HepG2 (cell line): ENCODE results near the gene TMED5. TPM values are rescaled to one million over a fixed set of nuclear protein-coding genes. Genes with fewer than 3 reads are reported as not detected.

Experiments
- ATM ChIP-seq: fragments of 450-650 bp; IDR thresholded peaks from 2 replicates; pipeline ENCODE4 v1.7.1; 2017; ENCODE audit warnings: mild to moderate bottlenecking, borderline replicate concordance
- CBX1 ChIP-seq: IDR thresholded peaks from one replicate; pipeline ENCODE4 v1.6.1; 2016; ENCODE audit warnings: antibody characterized with exemption, low read depth
- DPF2 ChIP-seq: sonication (generic); formaldehyde crosslinking; IDR thresholded peaks from 2 replicates; pipeline ENCODE4 v1.4.0; 2020; ENCODE audit warnings: mild to moderate bottlenecking, low read depth, missing genetic modification reagents, borderline replicate concordance
- MED8 ChIP-seq: sonication (generic); formaldehyde crosslinking; IDR thresholded peaks from 2 replicates; pipeline ENCODE4 v1.8.1; 2023; ENCODE audit warnings: mild to moderate bottlenecking, missing genetic modification reagents; ENCODE audit not compliant: insufficient replicate concordance
- TOPORS ChIP-seq: sonication (generic); formaldehyde crosslinking; IDR thresholded peaks from 2 replicates; pipeline ENCODE4 v1.8.0; 2023; ENCODE audit warnings: mild to moderate bottlenecking, missing genetic modification reagents
- U2AF2 ChIP-seq: fragments of 200-400 bp; formaldehyde crosslinking; IDR thresholded peaks from 2 replicates; pipeline ENCODE4 v1.6.1; 2017; ENCODE audit warnings: low read depth, mild to moderate bottlenecking, low read length
- YEATS4 ChIP-seq: sonication (generic); formaldehyde crosslinking; IDR thresholded peaks from 2 replicates; pipeline ENCODE4 v1.4.0; 2020; ENCODE audit warnings: missing genetic modification reagents, borderline replicate concordance
- ZFP90 ChIP-seq: sonication (generic); formaldehyde crosslinking; IDR thresholded peaks from 2 replicates; pipeline ENCODE4 v1.8.0; 2022; ENCODE audit warnings: missing genetic modification reagents, mild to moderate bottlenecking, inconsistent platforms, borderline replicate concordance
- ZNF136 ChIP-seq: sonication (generic); formaldehyde crosslinking; IDR thresholded peaks from 2 replicates; pipeline ENCODE4 v1.8.1; 2022; ENCODE audit warnings: low read depth, mild to moderate bottlenecking, moderate library complexity, missing genetic modification reagents
- ZNF326 ChIP-seq: sonication (generic); formaldehyde crosslinking; IDR thresholded peaks from 2 replicates; pipeline ENCODE4 v1.4.0; 2020; ENCODE audit warnings: missing genetic modification reagents, borderline replicate concordance
- ZNF496 ChIP-seq: sonication (generic); formaldehyde crosslinking; IDR thresholded peaks from 2 replicates; pipeline ENCODE4 v1.8.1; 2023; ENCODE audit warnings: mild to moderate bottlenecking, moderate library complexity, missing genetic modification reagents; ENCODE audit not compliant: insufficient replicate concordance
- ZNF598 ChIP-seq: sonication (generic); formaldehyde crosslinking; IDR thresholded peaks from 2 replicates; pipeline ENCODE4 v1.5.1; 2020; ENCODE audit warnings: mild to moderate bottlenecking, missing genetic modification reagents, borderline replicate concordance
- ZNF678 ChIP-seq: sonication (generic); formaldehyde crosslinking; IDR thresholded peaks from 2 replicates; pipeline ENCODE4 v1.4.0; 2020; ENCODE audit warnings: mild to moderate bottlenecking, missing genetic modification reagents
- ZNF790 ChIP-seq: sonication (generic); formaldehyde crosslinking; IDR thresholded peaks from 2 replicates; pipeline ENCODE4 v1.8.0; 2022; ENCODE audit warnings: missing genetic modification reagents, mild to moderate bottlenecking, borderline replicate concordance
- polyA plus RNA-seq, 8 experiments: library from polyadenylated mRNA; depleted of rRNA in 3 of 8; stranded (reverse) in 7 of 8; unstranded in 1 of 8; fragments of >200 nt; fragmentation: Illumina TruSeq in 4 of 8; extraction: Trizol in 4 of 8; gene quantifications; 2 replicates each; pipeline versions ENCODE4 v1.2.1 to v1.2.3, GENCODE V29; 2011 to 2016; ENCODE audit warnings: low read depth in 4 of 8, missing spikeins in 1 of 8, mixed read lengths in 1 of 8; ENCODE audit not compliant: insufficient read depth in 1 of 8
- total RNA-seq, 5 experiments: library from RNA; depleted of rRNA; stranded (reverse); fragments of >200 nt; fragmentation: Illumina TruSeq; extraction: Trizol; gene quantifications; 2 replicates each; pipeline ENCODE4 v1.2.3, GENCODE V29; 2016; ENCODE audit warnings: low read depth in 1 of 5
- TF ChIP-seq, protein P1 (sequence below): sonication (generic); formaldehyde crosslinking; IDR thresholded peaks from 2 replicates; pipeline ENCODE4 v1.5.0; 2020; ENCODE audit warnings: mild to moderate bottlenecking, missing genetic modification reagents, borderline replicate concordance
- TF ChIP-seq, protein P2 (sequence below): IDR thresholded peaks from 2 replicates; pipeline ENCODE4 v1.6.1; 2016; ENCODE audit warnings: missing genetic modification reagents, missing compliant biosample characterization
- TF ChIP-seq, protein P3 (sequence below): sonication (generic); formaldehyde crosslinking; IDR thresholded peaks from 2 replicates; pipeline ENCODE4 v1.5.1; 2020; ENCODE audit warnings: mild to moderate bottlenecking, missing genetic modification reagents, borderline replicate concordance
- TF ChIP-seq, protein P4 (sequence below): sonication (generic); formaldehyde crosslinking; IDR thresholded peaks from 2 replicates; pipeline ENCODE4 v1.4.0; 2020; ENCODE audit warnings: mild to moderate bottlenecking, missing genetic modification reagents

The TMED5 gene
- total and polyA plus RNA-seq, 2 of the 13 experiments (the other 11 are each of a cell fraction or from before 2014, with no cell fraction given), result 58.1 to 99.0 TPM

DNA sequence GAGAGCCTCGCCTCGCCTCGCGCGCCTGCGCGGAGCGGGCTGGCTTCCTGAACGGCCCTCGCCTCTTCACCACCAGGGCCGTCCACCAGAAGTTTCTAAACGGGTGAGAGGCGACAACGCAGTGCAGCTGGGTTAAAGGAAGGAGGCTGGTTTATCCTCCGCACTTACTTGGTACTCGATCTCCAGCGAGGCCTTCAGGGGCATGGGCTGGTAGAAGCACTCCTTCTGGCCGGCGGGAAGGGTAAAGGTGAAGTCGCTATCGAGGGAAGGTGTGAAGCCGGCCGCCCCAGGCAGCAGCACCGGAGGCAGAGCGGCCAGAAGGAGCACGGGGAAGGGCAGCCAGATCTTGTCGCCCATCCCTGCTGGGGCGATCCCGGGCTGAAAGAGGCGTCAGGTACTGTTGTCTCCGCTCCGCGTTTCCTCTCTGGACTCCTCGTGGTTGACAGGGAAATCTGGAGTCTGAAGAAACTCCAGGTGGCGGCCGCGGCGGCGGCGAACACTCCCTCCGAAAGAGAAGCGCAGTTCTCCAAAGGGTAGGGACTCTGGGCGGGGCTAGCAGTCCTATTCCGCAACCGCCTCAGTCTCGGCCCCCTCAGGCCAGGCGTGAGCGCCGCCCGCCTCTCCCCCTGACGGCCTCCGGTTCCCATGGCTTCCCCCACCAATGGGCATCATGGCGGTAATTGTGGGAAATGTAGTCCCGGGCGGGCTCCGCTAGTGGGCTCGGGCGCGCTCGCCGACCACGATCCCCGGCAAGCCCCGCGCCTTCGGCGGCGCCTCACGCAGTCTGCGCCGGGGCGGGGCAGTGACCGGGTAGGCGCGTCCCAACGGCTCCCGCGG lies at the start of gene TMED5 (continued):
- TF ChIP-seq, protein P1, sequence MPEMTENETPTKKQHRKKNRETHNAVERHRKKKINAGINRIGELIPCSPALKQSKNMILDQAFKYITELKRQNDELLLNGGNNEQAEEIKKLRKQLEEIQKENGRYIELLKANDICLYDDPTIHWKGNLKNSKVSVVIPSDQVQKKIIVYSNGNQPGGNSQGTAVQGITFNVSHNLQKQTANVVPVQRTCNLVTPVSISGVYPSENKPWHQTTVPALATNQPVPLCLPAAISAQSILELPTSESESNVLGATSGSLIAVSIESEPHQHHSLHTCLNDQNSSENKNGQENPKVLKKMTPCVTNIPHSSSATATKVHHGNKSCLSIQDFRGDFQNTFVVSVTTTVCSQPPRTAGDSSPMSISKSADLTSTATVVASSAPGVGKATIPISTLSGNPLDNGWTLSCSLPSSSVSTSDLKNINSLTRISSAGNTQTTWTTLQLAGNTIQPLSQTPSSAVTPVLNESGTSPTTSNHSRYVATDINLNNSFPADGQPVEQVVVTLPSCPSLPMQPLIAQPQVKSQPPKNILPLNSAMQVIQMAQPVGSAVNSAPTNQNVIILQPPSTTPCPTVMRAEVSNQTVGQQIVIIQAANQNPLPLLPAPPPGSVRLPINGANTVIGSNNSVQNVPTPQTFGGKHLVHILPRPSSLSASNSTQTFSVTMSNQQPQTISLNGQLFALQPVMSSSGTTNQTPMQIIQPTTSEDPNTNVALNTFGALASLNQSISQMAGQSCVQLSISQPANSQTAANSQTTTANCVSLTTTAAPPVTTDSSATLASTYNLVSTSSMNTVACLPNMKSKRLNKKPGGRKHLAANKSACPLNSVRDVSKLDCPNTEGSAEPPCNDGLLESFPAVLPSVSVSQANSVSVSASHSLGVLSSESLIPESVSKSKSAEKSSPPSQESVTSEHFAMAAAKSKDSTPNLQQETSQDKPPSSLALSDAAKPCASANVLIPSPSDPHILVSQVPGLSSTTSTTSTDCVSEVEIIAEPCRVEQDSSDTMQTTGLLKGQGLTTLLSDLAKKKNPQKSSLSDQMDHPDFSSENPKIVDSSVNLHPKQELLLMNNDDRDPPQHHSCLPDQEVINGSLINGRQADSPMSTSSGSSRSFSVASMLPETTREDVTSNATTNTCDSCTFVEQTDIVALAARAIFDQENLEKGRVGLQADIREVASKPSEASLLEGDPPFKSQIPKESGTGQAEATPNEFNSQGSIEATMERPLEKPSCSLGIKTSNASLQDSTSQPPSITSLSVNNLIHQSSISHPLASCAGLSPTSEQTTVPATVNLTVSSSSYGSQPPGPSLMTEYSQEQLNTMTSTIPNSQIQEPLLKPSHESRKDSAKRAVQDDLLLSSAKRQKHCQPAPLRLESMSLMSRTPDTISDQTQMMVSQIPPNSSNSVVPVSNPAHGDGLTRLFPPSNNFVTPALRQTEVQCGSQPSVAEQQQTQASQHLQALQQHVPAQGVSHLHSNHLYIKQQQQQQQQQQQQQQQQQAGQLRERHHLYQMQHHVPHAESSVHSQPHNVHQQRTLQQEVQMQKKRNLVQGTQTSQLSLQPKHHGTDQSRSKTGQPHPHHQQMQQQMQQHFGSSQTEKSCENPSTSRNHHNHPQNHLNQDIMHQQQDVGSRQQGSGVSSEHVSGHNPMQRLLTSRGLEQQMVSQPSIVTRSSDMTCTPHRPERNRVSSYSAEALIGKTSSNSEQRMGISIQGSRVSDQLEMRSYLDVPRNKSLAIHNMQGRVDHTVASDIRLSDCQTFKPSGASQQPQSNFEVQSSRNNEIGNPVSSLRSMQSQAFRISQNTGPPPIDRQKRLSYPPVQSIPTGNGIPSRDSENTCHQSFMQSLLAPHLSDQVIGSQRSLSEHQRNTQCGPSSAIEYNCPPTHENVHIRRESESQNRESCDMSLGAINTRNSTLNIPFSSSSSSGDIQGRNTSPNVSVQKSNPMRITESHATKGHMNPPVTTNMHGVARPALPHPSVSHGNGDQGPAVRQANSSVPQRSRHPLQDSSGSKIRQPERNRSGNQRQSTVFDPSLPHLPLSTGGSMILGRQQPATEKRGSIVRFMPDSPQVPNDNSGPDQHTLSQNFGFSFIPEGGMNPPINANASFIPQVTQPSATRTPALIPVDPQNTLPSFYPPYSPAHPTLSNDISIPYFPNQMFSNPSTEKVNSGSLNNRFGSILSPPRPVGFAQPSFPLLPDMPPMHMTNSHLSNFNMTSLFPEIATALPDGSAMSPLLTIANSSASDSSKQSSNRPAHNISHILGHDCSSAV (CRISPR knock-in tag), result no peak
- TF ChIP-seq MED8 (CRISPR knock-in tag) (peak; percentile 71), ZNF790 (CRISPR knock-in tag) (no peak), ZNF598 (CRISPR knock-in tag) (no peak), ZNF326 (CRISPR knock-in tag) (no peak), ZNF678 (CRISPR knock-in tag) (0 out of 2 replicates have a peak, but pooled peaks have one; percentile 57), ATM (no peak), DPF2 (CRISPR knock-in tag) (no peak), CBX1 (peak; percentile 78), ZFP90 (CRISPR knock-in tag) (peak; percentile 84; the same call in 1 of the 2 replicates), YEATS4 (peak; percentile 58), U2AF2 (no peak; the same call in 1 of the 2 replicates), ZNF136 (CRISPR knock-in tag) (peak; percentile 76), TOPORS (CRISPR knock-in tag) (peak; percentile 59; the same call in 1 of the 2 replicates), ZNF496 (CRISPR knock-in tag) (no peak)
- TF ChIP-seq, protein P2, sequence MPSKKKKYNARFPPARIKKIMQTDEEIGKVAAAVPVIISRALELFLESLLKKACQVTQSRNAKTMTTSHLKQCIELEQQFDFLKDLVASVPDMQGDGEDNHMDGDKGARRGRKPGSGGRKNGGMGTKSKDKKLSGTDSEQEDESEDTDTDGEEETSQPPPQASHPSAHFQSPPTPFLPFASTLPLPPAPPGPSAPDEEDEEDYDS, result peak; percentile 57; the same call in 1 of the 2 replicates
- TF ChIP-seq, protein P3, sequence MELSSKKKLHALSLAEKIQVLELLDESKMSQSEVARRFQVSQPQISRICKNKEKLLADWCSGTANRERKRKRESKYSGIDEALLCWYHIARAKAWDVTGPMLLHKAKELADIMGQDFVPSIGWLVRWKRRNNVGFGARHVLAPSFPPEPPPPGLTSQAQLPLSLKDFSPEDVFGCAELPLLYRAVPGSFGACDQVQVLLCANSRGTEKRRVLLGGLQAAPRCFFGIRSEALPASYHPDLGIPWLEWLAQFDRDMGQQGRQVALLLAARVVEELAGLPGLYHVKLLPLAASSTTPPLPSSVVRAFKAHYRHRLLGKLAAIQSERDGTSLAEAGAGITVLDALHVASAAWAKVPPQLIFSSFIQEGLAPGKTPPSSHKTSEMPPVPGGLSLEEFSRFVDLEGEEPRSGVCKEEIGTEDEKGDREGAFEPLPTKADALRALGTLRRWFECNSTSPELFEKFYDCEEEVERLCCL (CRISPR knock-in tag), result peak; percentile 72; the same call in 1 of the 2 replicates
- TF ChIP-seq, protein P4, sequence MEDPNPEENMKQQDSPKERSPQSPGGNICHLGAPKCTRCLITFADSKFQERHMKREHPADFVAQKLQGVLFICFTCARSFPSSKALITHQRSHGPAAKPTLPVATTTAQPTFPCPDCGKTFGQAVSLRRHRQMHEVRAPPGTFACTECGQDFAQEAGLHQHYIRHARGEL (CRISPR knock-in tag), result peak; percentile 88
